ENCODE results near the gene XG. TPM values are rescaled to one million over a fixed set of nuclear protein-coding genes. Genes with fewer than 3 reads are reported as not detected.

XG gene, protein sequence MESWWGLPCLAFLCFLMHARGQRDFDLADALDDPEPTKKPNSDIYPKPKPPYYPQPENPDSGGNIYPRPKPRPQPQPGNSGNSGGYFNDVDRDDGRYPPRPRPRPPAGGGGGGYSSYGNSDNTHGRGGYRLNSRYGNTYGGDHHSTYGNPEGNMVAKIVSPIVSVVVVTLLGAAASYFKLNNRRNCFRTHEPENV
- 3.3 and 4.9 TPM in 2 replicates for total RNA-seq

DNA sequence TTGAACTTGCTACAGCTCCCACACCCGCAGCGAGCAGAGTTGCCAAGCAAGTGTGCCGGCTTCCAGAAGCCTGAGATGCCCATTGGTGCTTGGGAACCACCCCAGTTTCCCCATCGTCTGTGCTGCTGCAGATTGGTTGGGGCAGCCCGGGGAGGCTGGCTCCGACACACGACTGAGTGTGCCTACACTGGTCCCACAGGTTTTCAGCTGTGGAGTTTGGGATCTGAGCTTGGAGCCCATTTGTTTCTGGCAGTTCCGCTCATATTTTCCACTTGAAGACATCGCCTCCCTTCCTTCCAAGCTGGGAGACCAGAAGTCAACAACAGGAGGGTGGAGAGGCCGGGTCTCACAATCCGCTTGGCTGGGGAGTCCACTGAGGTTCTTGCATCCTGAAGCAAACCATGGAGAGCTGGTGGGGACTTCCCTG lies at the start of gene XG:
Gene XG (plus strand): TSS at position 167 of the 427 bp plus-strand sequence. CDS start 235 bp downstream, at position 402.

DNA sequence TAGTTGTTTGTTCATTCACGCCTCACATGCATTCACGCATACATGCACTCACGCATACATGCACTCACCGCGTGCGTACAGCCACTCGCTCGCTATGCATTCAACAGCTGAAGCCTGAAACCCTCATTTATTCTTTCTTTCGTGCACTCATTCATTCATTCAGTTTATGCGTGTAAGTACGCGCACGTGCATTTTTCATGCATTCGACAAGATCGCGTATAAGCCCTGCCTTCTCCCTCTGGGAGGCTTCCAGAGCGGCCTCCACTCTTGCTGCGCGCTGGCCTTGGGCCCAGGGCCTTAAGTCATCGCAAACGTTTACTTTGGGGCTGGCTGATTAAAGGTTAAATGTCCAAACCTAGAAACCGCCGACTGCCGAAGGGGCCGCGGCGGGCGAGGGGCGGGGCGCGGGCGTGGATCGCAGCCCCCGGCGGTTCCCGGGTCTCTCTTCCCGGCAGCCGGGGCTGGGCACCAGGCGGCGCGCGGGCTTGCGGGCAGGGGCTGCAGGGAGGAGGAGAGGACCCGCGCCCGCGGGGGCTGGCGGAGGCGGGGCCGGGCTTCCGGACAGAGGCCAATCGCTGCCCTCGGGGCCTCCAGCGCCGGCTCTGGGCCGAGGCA lies 76.6 kb downstream of the XG start, which contains the start of gene GYG2:
Gene GYG2 (plus strand): TSS at position 587 of the 615 bp plus-strand sequence. CDS start 1,259 bp downstream, outside the sequence.

Other genes with a start within 250 kb of the XG start
- gene CD99, start 60.7 kb upstream of the XG start, total RNA-seq, result 82.6 and 154 TPM in 2 replicates
- 1.1 and 2.4 TPM in 2 replicates for gene GYG2, start 76.9 kb downstream of the XG start, total RNA-seq
- 11.0 and 25.1 TPM in 2 replicates for gene ARSD, start 177.3 kb downstream of the XG start, total RNA-seq